CD8-positive, alpha-beta memory T cell (primary cell): ENCODE measurements around the gene TTC9. TPM values are rescaled to one million over a fixed set of nuclear protein-coding genes. Genes with fewer than 3 reads are reported as not detected.

Experiments used
- CTCF ChIA-PET: fragments of 350-600 bp; sonication (Branson Sonifier 250); formaldehyde crosslinking; loops from one replicate; lab custom pipeline; 2021; ENCODE audit warnings: antibody characterized with exemption; lab: Charles Lee
- POLR2A ChIA-PET: fragments of 350-600 bp; sonication (Branson Sonifier 250); formaldehyde crosslinking; loops from one replicate; lab custom pipeline; 2021; ENCODE audit warnings: antibody characterized with exemption; lab: Charles Lee
- DNase-seq, 5 donors: peaks; one replicate each; pipeline versions ENCODE4 v3.0.0 to v3.0.0-alpha.2; 2020 to 2022; ENCODE audit warnings: mixed read lengths in 1 of 5
- H3K27ac ChIP-seq: one replicate; pipeline ENCODE4 v1.7.0; 2013; ENCODE audit warnings: low read depth, mild to moderate bottlenecking, low read length, moderate library complexity
- H3K27me3 ChIP-seq: 2 replicates; pipeline ENCODE4 v1.7.0; 2013; ENCODE audit warnings: low read length, mild to moderate bottlenecking; ENCODE audit not compliant: insufficient read depth, poor library complexity, severe bottlenecking
- H3K36me3 ChIP-seq: 2 replicates; pipeline ENCODE4 v1.7.0; 2013; ENCODE audit warnings: mild to moderate bottlenecking, low read length, moderate library complexity; ENCODE audit not compliant: insufficient read depth
- H3K4me1 ChIP-seq: 2 replicates; pipeline ENCODE4 v1.7.0; 2013; ENCODE audit warnings: mild to moderate bottlenecking, low read length, moderate library complexity; ENCODE audit not compliant: insufficient read depth
- H3K4me3 ChIP-seq: 2 replicates; pipeline ENCODE4 v1.7.0; 2013; ENCODE audit warnings: mild to moderate bottlenecking, low read length
- H3K9me3 ChIP-seq: 2 replicates; pipeline ENCODE4 v1.7.0; 2013; ENCODE audit warnings: mild to moderate bottlenecking, low read length
- H3K27ac Mint-ChIP-seq, 8 donors: one replicate each; pipeline ENCODE4 v1.8.0; 2020 to 2021; ENCODE audit warnings: mixed read lengths in 8 of 8, mild to moderate bottlenecking in 6 of 8, inconsistent platforms in 3 of 8, moderate library complexity in 3 of 8
- H3K27me3 Mint-ChIP-seq, 2 donors: one replicate each; pipeline ENCODE4 v1.8.0; 2020 to 2021; ENCODE audit warnings: mixed read lengths in 2 of 2, mild to moderate bottlenecking in 1 of 2, moderate library complexity in 1 of 2
- H3K36me3 Mint-ChIP-seq, 3 donors: one replicate each; pipeline ENCODE4 v1.8.0; 2020 to 2021; ENCODE audit warnings: mixed read lengths in 3 of 3, inconsistent platforms in 1 of 3, mild to moderate bottlenecking in 1 of 3
- H3K4me1 Mint-ChIP-seq, 3 donors: one replicate each; pipeline ENCODE4 v1.8.0; 2020 to 2021; ENCODE audit warnings: mixed read lengths in 3 of 3, inconsistent platforms in 1 of 3, mild to moderate bottlenecking in 1 of 3
- H3K4me3 Mint-ChIP-seq, 7 donors: one replicate each; pipeline ENCODE4 v1.8.0; 2020 to 2021; ENCODE audit warnings: mixed read lengths in 7 of 7, mild to moderate bottlenecking in 6 of 7, moderate library complexity in 4 of 7, inconsistent platforms in 2 of 7
- H3K9me3 Mint-ChIP-seq, 5 donors: one replicate each; pipeline ENCODE4 v1.8.0; 2020 to 2022; ENCODE audit warnings: mixed read lengths in 5 of 5, mild to moderate bottlenecking in 3 of 5, moderate library complexity in 2 of 5, inconsistent platforms in 1 of 5
- polyA plus RNA-seq: library from polyadenylated mRNA; unstranded; fragments of 300-500 nt; fragmentation: Illumina TruSeq; gene quantifications from one replicate; pipeline ENCODE4 v1.2.3, GENCODE V29; 2021
- total RNA-seq, 2 experiments: library from RNA; stranded (reverse); gene quantifications; one replicate each; pipeline ENCODE4 v1.2.3, GENCODE V29; 2021

The TTC9 gene
- total and polyA plus RNA-seq, 3 experiments from 2014 or later = 5.8 to 12.5 (median 6.5) TPM

DNA sequence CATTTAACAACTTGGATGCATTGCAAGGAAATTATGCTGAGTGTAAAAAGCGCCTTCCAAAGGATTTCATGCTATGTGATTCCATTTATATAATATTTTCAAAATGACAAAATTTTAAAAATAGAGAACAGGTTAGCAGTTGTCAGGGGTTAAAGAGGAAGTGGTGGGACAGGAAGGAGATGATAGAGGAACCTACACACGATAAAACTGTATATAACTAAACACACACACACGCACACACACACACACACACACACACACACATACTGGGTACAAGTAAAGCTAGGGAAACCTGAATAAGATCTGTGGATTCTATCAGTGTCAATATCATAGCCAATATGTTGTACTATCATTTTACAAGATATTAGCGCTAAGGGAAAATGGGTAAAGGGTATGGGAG is 17.2 kb downstream of the TTC9 start:
- Histone ChIP-seq H3K4me1 (peaks cover 89% of the 10 kb centered on the region), H3K27me3 (no peaks in the 10 kb centered on the region), H3K4me3 (peak overlapping the region; percentile 42), H3K36me3 (no peaks in the 10 kb centered on the region), H3K9me3 (no peaks in the 10 kb centered on the region), H3K27ac (no peak overlapping the region)
- peak in 3 of 5 donors; percentile 13 to 59 (median 46) for DNase-seq
- peak overlapping the region; percentile 16 to 98 (median 92) for H3K27ac Mint-ChIP-seq
- no peaks in the 10 kb centered on the region for H3K27me3 Mint-ChIP-seq
- peaks cover 84 to 93% (median 90%) of the 10 kb centered on the region in 3 donors for H3K4me1 Mint-ChIP-seq
- POLR2A ChIA-PET = interaction anchor here (4.5 kb wide), 1 partner anchor 16 kb away, joined by 23 read pairs; the partner anchor contains the start of gene TTC9
- H3K9me3 Mint-ChIP-seq = no peaks in the 10 kb centered on the region
- CTCF ChIA-PET = interaction anchor here (1.1 to 5.5 kb wide), 3 partner anchors 17 to 159 kb away, joined by 5 to 31 read pairs (median 16); partner anchors contain the start of gene TTC9
- H3K36me3 Mint-ChIP-seq = peaks cover 2 to 16% (median 6%) of the 10 kb centered on the region in 3 donors
- H3K4me3 Mint-ChIP-seq = peak overlapping the region; percentile 31 to 81 (median 72)

DNA sequence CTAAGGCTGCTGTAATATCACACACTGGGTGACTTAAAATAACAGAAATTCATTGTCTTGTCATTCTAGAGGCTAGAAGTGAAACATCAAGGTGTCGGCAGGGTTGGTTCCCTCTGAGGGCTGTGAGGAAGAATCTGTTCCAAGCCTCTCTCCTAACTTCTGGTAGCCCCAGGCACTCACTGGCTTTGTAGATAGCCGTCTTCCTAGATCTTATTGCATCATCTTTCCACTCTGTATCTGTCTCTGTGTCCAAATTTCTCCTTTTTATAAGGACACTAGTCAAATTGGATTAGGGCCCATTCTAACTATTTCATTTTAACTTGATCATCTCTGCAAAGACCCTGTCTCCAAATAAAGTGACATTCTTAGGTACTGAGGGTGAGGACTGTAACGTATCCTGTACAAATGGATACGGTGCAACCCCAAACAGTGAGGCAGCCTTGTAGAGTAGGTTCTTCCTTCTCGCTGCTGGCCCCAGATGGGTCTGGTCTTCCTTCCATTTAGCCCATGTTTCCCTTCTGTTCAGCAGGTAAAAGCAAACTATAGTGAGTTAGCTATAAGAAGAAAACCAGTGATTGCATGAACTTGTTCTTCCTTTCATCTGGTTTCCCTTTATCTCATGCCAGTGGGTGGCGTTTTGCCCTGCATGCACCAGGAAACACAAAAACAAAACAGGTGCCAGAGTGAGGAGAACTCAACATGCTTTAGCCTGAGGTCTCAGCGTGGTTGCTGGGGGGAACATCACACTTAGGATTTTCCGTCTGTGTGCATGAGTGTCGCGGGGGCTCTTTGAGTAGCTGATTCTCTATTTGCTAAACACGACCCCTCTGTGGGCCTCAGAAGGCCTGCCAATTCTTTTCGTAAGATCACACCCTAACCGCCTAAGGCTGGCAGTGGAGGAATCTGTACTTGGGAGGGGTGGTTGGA is 19.5 kb downstream of the TTC9 start:
- Mint-ChIP-seq H3K9me3 (no peaks in the 10 kb centered on the region), H3K36me3 (peaks cover 2 to 19% (median 6%) of the 10 kb centered on the region in 3 donors)

DNA sequence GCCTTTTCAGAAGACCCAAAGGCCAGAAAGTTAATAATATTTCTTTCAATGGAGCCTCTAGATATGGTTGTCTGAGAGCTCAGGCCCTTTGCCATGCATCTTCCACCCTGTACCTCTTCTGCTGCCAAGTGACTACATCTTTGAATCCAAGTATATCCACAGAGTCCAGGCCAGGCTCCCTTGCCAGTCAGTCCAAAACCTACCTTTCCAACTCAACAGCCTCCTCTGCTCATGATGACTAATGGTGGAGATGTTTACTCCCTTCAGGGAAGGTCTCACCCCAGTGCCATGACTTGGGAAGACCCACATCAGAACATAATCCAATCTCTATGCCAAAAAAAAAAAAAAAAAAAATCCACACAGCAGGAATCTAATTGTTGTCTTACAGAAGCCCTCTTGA is 20.4 kb downstream of the TTC9 start:
- Histone ChIP-seq H3K27me3 (no peaks in the 10 kb centered on the region), H3K27ac (no peak overlapping the region), H3K36me3 (peaks cover 5% of the 10 kb centered on the region), H3K4me3 (no peak overlapping the region), H3K4me1 (peaks cover 82% of the 10 kb centered on the region), H3K9me3 (no peaks in the 10 kb centered on the region)
- Mint-ChIP-seq H3K4me1 (peaks cover 66 to 89% (median 82%) of the 10 kb centered on the region in 3 donors), H3K27me3 (no peaks in the 10 kb centered on the region), H3K9me3 (no peaks in the 10 kb centered on the region), H3K27ac (peak overlapping the region in 7 of 8 donors; percentile 66 to 98 (median 90)), H3K36me3 (peaks cover 2 to 24% (median 6%) of the 10 kb centered on the region in 3 donors), H3K4me3 (peak overlapping the region in 4 of 7 donors; percentile 22 to 76 (median 58))
- DNase-seq = no peak
- POLR2A ChIA-PET = interaction anchor here (4.5 kb wide), 1 partner anchor 19 kb away, joined by 23 read pairs; the partner anchor contains the start of gene TTC9
- CTCF ChIA-PET = interaction anchor here (1.2 to 3.2 kb wide), 4 partner anchors 8 to 52 kb away, joined by 3 to 16 read pairs (median 6); no protein-coding TSS in a partner anchor

More for the DNA sequence above, 19.5 kb downstream of the TTC9 start:
- H3K36me3 ChIP-seq = no peaks in the 10 kb centered on the region
- CTCF ChIA-PET = interaction anchor here (0.9 to 3.2 kb wide), 7 partner anchors 9 to 53 kb away, joined by 3 to 16 read pairs (median 7); partner anchors contain the start of gene TTC9
- H3K4me3 ChIP-seq = no peak overlapping the region
- Mint-ChIP-seq H3K27me3 (no peaks in the 10 kb centered on the region), H3K4me3 (peak overlapping the region; percentile 12 to 76 (median 46)), H3K27ac (peak overlapping the region; percentile 66 to 98 (median 90)), H3K4me1 (peaks cover 74 to 89% (median 82%) of the 10 kb centered on the region in 3 donors)
- H3K27me3 ChIP-seq = no peaks in the 10 kb centered on the region
- peak in 4 of 5 donors; percentile 13 to 81 (median 43) for DNase-seq
- H3K9me3 ChIP-seq = no peaks in the 10 kb centered on the region
- no peak overlapping the region for H3K27ac ChIP-seq
- POLR2A ChIA-PET = interaction anchor here (0.7 to 4.5 kb wide), 2 partner anchors 14 to 19 kb away, joined by 3 to 23 read pairs; partner anchors contain the start of gene TTC9
- peaks cover 82% of the 10 kb centered on the region for H3K4me1 ChIP-seq

DNA sequence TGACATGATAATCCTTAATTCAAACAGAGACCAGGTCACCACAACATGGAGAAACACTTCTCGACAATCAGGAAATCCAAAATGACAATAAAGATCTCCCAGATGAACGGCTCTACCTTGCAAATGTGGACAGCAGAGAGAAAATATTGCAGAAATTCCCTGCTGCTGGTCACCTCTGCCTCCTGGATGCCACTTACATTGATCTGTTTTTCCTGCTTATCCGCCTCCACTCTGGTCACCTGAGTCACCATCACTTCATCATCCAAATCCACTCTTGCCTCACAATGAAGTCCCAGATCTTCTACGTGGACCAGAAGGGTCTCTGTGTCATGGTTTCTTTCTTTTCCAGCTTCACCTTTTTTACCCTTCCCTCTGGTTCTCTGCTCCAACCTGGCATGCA is 21.1 kb downstream of the TTC9 start:
- H3K4me1 ChIP-seq = peaks cover 84% of the 10 kb centered on the region
- ChIA-PET CTCF (no interaction called here), POLR2A (no interaction called here)
- peaks cover 62 to 84% (median 80%) of the 10 kb centered on the region in 3 donors for H3K4me1 Mint-ChIP-seq
- no peak overlapping the region for H3K4me3 Mint-ChIP-seq
- peaks cover 8% of the 10 kb centered on the region for H3K36me3 ChIP-seq
- H3K9me3 ChIP-seq = no peaks in the 10 kb centered on the region
- no peak for DNase-seq
- H3K27ac Mint-ChIP-seq = peak overlapping the region in 6 of 8 donors; percentile 14 to 94 (median 58)
- H3K36me3 Mint-ChIP-seq = peaks cover 0 to 30% (median 6%) of the 10 kb centered on the region in 3 donors
- H3K27me3 ChIP-seq = no peaks in the 10 kb centered on the region
- H3K27ac ChIP-seq = no peak overlapping the region
- no peak overlapping the region for H3K4me3 ChIP-seq
- H3K27me3 Mint-ChIP-seq = no peaks in the 10 kb centered on the region
- no peaks in the 10 kb centered on the region for H3K9me3 Mint-ChIP-seq

DNA sequence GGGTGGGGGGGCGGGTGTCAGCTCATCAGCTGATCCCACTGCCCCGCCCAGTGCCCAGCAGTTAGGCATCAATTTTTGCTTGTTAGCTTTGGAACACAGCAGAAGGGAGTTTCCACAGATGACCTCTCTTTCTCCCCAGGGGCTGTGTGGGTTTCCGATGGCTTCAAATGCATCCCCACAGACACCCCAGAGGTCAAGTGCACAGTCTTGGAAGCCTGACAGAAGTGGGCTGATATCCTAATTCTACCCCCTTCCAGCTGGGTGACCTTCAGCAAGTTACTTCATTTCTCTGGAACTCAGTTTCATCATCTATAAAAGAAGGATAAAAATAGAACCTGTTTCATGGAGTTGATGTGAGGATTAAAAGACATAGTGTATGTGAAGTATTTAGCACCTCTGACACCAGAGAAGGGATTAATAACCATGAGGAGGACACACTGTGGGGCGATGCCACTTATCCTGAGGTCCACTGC is 22.0 kb downstream of the TTC9 start:
- Histone ChIP-seq H3K27me3 (no peaks in the 10 kb centered on the region), H3K36me3 (peaks cover 13% of the 10 kb centered on the region), H3K4me3 (no peak overlapping the region), H3K9me3 (no peaks in the 10 kb centered on the region), H3K27ac (no peak overlapping the region), H3K4me1 (peaks cover 78% of the 10 kb centered on the region)
- ChIA-PET CTCF (interaction anchor here (1.0 kb wide), 1 partner anchor 23 kb away, joined by 3 read pairs; no protein-coding TSS in a partner anchor), POLR2A (no interaction called here)
- H3K4me3 Mint-ChIP-seq = no peak overlapping the region
- peaks cover 53 to 75% (median 75%) of the 10 kb centered on the region in 3 donors for H3K4me1 Mint-ChIP-seq
- no peaks in the 10 kb centered on the region for H3K9me3 Mint-ChIP-seq
- DNase-seq = no peak
- H3K36me3 Mint-ChIP-seq = peaks cover 2 to 37% (median 10%) of the 10 kb centered on the region in 3 donors
- no peaks in the 10 kb centered on the region for H3K27me3 Mint-ChIP-seq
- peak overlapping the region in 1 of 8 donors; percentile 47 for H3K27ac Mint-ChIP-seq

DNA sequence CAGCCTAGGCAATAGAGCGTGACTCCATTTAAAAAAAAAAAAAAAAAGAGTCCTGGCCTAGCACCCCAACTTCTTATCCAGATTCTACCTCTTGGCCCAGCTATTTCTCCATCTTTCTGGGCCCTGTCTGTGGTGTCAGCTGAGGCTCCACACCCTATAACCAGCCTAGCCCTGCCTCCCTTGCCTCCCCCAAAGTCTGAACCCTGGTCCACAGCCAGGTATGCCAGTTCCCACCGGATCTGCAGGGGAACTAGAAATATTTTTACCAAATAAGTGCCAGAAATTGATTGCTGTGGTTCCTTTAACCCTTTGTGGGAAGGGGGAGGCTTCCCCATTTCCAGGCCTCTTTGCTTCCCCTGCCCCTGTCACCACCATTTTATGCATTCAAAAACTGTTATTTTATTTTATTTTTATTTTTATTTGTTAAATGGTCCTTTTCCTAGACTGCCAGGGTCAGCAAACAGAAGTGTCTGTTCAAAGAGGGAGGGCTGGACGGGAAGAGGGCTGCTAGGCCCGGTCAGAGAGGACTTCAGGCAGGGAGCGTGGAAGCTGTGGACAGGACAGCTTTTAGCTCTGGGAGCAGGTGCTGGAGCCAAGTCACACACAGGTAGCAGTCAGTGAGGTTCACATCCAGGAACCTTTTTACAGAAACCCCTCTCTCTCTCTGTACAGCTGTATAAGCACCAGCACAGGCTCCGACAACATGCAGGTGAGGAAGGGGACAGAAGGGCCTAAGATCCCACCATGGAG is 23.2 kb downstream of the TTC9 start:
- Histone ChIP-seq H3K4me1 (peaks cover 67% of the 10 kb centered on the region), H3K9me3 (no peaks in the 10 kb centered on the region), H3K27ac (no peak overlapping the region), H3K36me3 (peaks cover 13% of the 10 kb centered on the region), H3K4me3 (no peak overlapping the region), H3K27me3 (no peaks in the 10 kb centered on the region)
- DNase-seq = no peak
- Mint-ChIP-seq H3K27ac (peak overlapping the region in 3 of 8 donors; percentile 40 to 58 (median 57)), H3K27me3 (no peaks in the 10 kb centered on the region), H3K4me1 (peaks cover 42 to 64% (median 63%) of the 10 kb centered on the region in 3 donors), H3K9me3 (no peaks in the 10 kb centered on the region), H3K4me3 (no peak overlapping the region), H3K36me3 (peaks cover 2 to 46% (median 10%) of the 10 kb centered on the region in 3 donors)
- POLR2A ChIA-PET = no interaction called here
- CTCF ChIA-PET = interaction anchor here (1.0 to 1.9 kb wide), 2 partner anchors 24 to 48 kb away, joined by 3 to 4 read pairs; no protein-coding TSS in a partner anchor
